Hematopoietic multipotent progenitor cell treated with erythropoietin and hydrocortisone succinate and interleukin-3 and kit ligand, for 4 days (in vitro differentiated cells): ENCODE data around the gene B3GNT4.
"Not testable (repeated sequence)": the region's sequence is repeated elsewhere in the genome, so short reads cannot be mapped to it uniquely, and the experiment has no call there.

Experiments used
- DNase-seq: peaks from one replicate; pipeline ENCODE4 v3.0.0-alpha.2; 2015

B3GNT4 gene

GRCh38 chr12:122225683-122226365, 22.3 kb downstream of the B3GNT4 start, which contains the start of gene DIABLO:
Gene DIABLO, minus strand, starts transcription at chr12:122226052. Its CDS starts 38 bp downstream, at chr12:122226014.
- DNase-seq: peak; percentile 100

DNA sequence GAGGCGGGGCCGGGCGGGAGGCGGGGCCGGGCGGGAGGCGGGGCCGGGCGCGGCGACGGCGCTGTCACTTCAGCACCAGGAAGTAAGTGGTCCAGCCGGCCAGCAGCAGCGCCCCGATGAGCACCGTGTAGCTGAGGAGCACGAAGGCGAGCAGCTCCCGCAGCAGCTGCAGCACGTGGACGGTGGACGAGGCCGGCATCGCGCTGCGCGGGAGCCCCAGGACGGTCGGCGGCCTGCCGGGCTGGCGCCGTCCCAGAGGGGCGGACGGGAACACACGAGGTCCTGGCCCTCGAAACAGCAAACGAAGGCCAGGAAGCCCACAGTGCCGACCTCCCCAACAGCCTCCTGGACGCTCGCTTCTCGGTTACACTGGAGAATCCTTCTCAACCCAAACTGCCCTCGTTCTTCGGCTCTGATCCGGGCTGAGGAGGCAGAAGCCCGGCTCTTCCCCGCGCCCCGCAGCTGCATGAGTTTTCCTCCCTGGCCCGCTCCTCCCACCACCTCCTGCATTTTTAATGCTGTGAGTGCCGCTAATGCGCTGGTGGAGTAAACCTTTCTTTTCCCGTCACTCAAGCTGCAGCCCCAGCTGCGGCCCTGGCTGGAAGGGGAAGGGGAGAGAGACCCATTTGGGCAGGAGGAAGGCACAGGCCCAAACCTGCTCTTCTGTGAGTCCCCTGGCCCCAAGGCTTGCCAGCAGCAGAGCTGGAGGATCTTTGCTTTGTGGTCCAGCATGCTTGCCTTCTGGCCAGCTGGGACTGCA, 23.0 kb downstream of the B3GNT4 start:
- DNase-seq: no peak

DNA sequence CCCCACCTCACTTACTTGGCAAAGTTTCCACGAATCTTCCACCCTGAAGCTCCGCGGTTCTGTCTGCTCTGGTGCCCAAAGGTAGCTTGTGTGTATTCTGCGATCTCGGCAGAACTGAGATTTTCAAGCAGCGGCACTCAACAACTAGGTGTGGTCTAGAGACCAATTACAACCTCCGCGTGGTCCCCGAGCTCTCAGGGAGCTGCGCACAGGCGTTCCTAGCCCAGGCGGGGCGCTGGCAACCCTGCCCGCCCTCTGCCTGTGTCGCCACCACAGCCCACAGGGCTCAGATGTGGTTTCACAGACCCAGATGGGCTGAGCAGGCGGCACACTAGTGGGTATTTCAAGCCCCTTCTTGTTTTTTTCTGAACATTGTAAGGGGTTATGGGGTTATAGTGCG, 23.8 kb downstream of the B3GNT4 start:
- DNase-seq: peak; percentile 5

GRCh38 chr12:122228092-122228491, 24.6 kb downstream of the B3GNT4 start:
- no peak for DNase-seq

GRCh38 chr12:122230798-122231197, 27.3 kb downstream of the B3GNT4 start:
- no peak for DNase-seq

- no peak for DNase-seq
Observed at GRCh38 chr12:122232691-122233090, 29.2 kb downstream of the B3GNT4 start.

- no peak for DNase-seq
Observed at GRCh38 chr12:122235741-122236140, 32.2 kb downstream of the B3GNT4 start.

- no peak for DNase-seq
Observed at GRCh38 chr12:122238861-122239260, 35.4 kb downstream of the B3GNT4 start.

DNA sequence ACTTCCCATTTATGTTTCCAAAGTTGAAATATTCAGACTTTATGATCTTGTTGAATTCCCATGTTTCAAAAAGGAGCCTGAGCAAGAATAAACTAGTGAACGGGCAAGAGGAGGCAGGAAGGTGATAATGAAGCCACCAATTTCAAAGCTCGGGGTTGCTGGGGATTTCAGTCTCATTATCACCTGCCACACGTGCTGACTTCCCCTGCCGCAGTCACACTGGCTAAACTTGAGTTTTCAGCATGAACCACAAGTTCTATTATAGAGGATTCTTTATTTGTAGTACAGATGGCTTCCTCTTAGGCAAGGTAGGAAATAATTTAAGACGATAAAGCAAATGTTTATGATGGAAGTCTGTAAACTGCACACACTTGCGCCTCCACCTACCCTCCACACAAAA, 40.5 kb downstream of the B3GNT4 start:
- DNase-seq: peak; percentile 19

- no peak for DNase-seq
Observed at GRCh38 chr12:122244565-122245371, 41.3 kb downstream of the B3GNT4 start.

GRCh38 chr12:122245553-122245952, 42.0 kb downstream of the B3GNT4 start:
- DNase-seq: no peak

- DNase-seq: no peak
Observed at GRCh38 chr12:122250047-122250446, 46.5 kb downstream of the B3GNT4 start.

- DNase-seq: no peak
Observed at GRCh38 chr12:122250536-122250935, 47.0 kb downstream of the B3GNT4 start.

GRCh38 chr12:122258462-122258861, 55.0 kb downstream of the B3GNT4 start:
- not testable (repeated sequence) for DNase-seq
